Posterior vena cava (tissue), 2 donors: ENCODE measurements around the gene COL4A4. TPM values are rescaled to one million over a fixed set of nuclear protein-coding genes. Genes with fewer than 3 reads are reported as not detected.

ENCODE experiments used
- DNase-seq: peaks from one replicate; pipeline ENCODE4 v3.0.0-alpha.2; 2020; ENCODE audit warnings: low spot score
- intact Hi-C, 2 donors: fragments of 100-400 bp; cut with DNase I; formaldehyde crosslinking; loops; one replicate each; pipeline versions ENCODE4 v1.14.1 to v1.14.2; 2022 to 2023
- long read RNA-seq, 2 donors: library from polyadenylated mRNA; unstranded; transcript quantifications; one replicate each; pipeline ENCODE4 v2.0.0, GENCODE V29; 2020 to 2021
- total RNA-seq, 2 donors: library from RNA; stranded (reverse); fragmentation: NEBNext Ultra II Directional; extraction: Animal tissue kit (Norgen Biotek cat#: 25700); gene quantifications; one replicate each; pipeline ENCODE4 v1.2.1, GENCODE V29; 2021
- donor health status: DM: yes; HTN: yes; CAD: no.
- donor health status: DM: yes; HTN: yes; CAD: no.

Gene COL4A4
- 1 to 10 TPM in 1 of 2 donors, under 1 TPM in 1; 0.93 to 3.0 TPM for total RNA-seq
- long read RNA-seq, donor 1, partial matches to known transcripts: 0 of 2 reads
- long read RNA-seq, donor 1, other reads (novel, unspliced or antisense): 2 of 2 reads
- long read RNA-seq, donor 2, partial matches to known transcripts: 0 of 3 reads
- long read RNA-seq, donor 2, other reads (novel, unspliced or antisense): 3 of 3 reads

- intact Hi-C loops: no loop called here
- DNase-seq: no peak
Measured at GRCh38 chr2:227163998-227164762, at the start of gene COL4A4, which contains the start of gene COL4A3. Gene COL4A4 (minus strand): TSS chr2:227164205. CDS start chr2:227147483, 16,722 bp downstream. Gene COL4A3 (plus strand): TSS chr2:227164624. CDS start chr2:227164727, 103 bp downstream.

- intact Hi-C loops: no loop called here
- DNase-seq: no peak
Measured at GRCh38 chr2:227207573-227207972, 43.6 kb upstream of the COL4A4 start.

- intact Hi-C loops: no loop called here
Measured at GRCh38 chr2:227206406-227206805, 42.4 kb upstream of the COL4A4 start.

DNA sequence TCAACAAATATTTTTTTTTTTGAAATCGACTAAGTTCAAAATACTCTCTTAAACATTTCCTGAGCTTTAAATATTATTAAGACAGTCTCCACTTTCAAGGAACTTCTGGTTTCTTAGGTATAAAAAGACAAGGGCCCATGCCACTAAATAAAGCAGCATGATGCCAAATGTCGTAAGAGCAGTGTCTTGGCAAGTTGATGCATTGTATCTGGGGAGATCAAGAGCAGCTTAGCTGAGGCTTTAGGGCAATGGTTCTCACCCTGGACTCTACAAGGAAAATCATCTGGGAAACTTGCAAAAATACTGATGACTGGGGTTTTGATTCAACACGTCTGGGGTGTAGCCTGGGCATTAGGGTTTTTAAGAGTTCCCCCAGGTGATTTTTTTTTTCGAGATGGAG lies 41.7 kb upstream of the COL4A4 start:
- DNase-seq: no peak
- intact Hi-C loops: no loop called here

More at GRCh38 chr2:227206406-227206805, 42.4 kb upstream of the COL4A4 start:
- DNase-seq: no peak

DNA sequence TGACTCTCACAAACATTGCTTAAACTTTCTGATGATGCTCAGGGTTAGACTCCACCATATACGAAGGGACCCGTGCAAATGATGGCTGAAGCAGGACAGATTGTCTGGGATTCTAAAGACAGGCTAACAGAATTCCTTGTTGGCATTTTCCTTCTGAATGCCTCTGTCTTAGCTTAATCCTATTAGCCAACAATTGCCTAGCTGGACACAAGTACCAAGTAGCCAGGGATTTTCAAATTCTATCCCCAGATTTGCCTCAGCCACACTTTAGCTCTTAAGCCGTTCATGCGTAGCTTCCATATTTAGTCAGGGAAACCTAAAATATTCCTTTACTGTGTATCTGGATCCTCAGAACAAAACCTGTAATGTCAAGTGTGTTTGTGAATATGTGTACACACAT lies 40.4 kb upstream of the COL4A4 start:
- intact Hi-C loops: no loop called here
- DNase-seq: no peak

DNA sequence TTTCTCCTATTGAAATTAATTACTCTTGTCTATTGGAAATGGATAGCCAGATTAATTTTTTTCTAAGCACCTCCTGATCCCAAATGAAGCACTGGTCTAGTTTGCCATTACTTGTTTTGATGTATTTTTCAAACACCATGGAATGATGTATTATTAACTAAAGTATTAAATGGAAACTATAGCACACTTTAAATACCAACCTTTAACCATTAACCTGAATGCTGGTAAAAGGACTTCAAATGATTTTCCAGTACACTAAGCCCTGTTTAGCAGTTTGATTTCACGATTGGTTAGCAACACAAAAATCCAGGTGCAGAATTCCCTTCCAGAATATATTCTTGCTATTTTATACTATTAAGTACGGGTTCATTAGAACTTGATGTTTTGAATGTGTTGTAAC lies 37.8 kb upstream of the COL4A4 start:
- intact Hi-C loops: no loop called here
- no peak for DNase-seq

GRCh38 chr2:227198866-227199265 lies 34.9 kb upstream of the COL4A4 start:
- intact Hi-C loops: no loop called here
- DNase-seq: no peak

DNA sequence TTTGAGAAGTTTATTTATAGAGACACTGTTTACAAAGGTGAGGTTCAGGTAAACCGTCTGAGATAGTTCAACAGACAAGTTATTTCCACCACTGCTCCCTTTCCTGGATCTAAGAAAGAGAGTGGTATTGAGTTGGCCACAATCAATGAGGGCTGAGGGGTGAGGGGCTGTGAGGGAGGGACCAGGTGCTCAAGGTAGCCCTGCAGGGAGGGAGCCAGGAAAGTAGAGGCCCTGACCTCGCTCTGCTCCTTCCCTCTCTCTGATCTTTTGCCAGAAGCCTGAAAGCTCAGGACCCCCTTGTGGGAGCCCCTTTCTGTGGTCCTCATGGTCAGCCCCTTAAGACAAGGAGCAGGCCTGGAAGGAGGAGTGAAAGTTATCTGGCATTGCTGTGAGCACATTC lies 30.2 kb upstream of the COL4A4 start:
- intact Hi-C loops: no loop called here
- no peak for DNase-seq

GRCh38 chr2:227192491-227192890 lies 28.5 kb upstream of the COL4A4 start:
- intact Hi-C loops: no loop called here
- no peak for DNase-seq

GRCh38 chr2:227191367-227191766 lies 27.4 kb upstream of the COL4A4 start:
- intact Hi-C loops: no loop called here
- no peak for DNase-seq

DNA sequence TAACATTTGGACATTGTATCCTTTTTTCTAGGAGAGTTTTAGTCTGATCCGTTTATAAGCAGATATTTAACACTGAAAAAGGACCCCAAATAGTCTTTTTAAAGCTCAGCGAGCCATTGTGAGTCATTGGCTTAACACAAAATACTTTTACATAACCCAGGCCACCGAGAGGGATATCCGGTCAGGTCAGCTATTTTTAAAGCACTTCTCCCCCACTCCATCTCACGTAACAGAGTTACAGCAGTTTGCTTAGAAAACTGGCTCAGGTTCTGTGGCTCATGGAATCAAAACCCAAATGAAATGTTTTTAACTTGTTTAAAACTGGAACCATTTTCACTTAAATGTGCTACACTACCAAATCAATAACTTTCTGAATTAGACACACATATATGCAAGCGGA lies 24.3 kb upstream of the COL4A4 start:
- intact Hi-C loops: no loop called here

DNA sequence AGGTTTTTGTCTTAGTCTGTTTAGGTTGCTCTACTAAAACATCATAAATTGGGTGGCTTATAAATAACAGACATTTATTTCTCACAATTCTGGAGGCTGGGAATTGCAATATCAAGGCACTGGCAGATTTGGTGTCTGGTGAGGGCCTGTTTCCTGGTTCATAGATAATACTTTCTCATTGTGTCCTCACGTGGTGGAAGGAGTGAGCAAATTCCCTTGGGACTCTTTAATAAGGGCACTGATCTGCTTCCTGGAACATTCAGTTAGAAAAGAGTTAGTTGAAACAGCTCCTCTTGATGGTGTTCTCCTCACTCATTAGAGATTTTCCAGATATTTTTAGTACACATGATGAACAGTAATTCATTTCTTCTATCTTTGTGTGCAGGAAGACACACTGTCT lies 22.7 kb upstream of the COL4A4 start:
- intact Hi-C loops: no loop called here

More for the DNA sequence above, 24.3 kb upstream of the COL4A4 start:
- no peak for DNase-seq

DNA sequence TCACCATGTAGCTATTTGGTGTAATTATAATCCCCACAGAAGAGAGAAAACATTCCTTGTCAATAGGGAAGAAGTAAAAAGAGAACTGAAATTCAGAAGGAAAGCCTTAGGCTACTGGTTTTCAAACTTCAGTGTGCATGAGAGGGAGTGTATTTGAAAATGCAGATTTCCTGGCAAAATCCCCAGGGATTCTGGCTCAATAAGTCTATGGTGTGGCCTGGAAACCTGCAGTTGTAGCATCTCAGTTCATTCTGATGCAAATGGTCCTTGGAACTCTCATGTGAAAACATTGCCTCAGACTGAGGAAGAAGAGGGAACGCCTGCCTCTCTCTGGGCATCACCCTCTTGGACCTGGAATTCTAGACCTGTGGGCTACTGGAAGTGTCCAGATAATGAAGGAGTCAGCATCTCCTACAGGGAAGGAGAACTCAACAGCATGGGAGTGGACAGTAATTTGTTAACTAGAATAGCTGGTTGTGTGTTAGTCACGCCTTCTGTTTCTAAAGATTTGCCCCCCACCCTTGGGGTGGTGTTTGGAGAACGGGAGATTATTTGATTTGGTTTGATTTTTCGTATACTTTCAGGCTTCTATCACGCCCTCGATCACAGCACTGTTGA lies 21.7 kb upstream of the COL4A4 start:
- intact Hi-C loops: no loop called here
- no peak for DNase-seq

More for the DNA sequence above, 22.7 kb upstream of the COL4A4 start:
- DNase-seq: no peak

DNA sequence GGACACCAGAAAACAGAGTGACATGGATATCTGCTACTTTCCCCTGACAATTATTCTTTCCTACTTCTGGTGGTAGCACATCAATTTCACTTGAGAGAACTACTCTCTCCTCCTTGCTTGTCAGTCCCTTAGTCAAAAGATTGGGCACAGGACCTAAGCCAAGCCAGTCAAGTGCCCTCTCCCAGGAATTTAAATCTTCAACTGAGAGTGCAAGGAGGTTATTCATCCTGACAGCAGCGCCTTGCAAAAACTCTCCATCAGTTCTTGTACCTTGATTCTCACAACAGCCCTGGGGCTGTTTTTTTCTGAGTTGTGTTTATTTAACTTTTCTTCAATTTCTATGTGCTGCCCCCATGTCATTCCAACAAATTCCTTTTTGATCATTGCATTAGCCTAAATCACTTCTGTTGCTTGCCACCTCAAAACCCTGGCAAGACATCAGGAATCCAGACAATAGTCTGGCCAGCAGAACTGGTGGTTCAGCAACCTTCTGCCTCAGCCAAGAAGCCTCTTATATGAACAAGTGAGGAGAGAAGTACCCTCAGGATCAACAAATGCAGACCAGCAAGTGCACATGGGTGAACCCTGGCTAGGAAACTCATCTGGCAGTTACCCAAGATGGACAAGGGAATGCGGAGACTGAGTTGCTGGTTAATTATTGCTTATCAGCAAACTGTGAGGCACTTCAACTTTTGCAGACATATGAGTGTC lies 19.8 kb upstream of the COL4A4 start:
- DNase-seq: no peak
- intact Hi-C loops: no loop called here

DNA sequence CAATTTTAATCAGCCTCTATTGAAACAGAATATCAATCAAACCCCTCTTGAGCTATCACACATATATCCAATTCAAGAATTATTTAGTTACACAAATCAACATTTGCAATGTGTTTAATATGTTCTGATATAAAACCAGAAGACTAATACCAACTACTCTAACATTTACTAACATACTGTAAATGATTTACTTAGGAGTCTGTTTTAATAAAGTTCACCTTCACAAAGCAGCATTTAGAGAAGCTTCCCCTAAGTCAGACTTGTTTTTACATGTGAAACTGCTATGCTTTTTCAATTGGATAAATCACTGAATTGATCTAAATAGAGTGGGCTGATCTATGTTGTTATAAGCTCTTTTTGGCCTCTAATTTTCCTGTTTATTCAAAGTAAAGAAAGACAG lies 18.8 kb upstream of the COL4A4 start:
- intact Hi-C loops: no loop called here
- DNase-seq: no peak

GRCh38 chr2:227180770-227181169 lies 16.8 kb upstream of the COL4A4 start:
- intact Hi-C loops: no loop called here
- no peak for DNase-seq

GRCh38 chr2:227179988-227180685 lies 16.1 kb upstream of the COL4A4 start:
- intact Hi-C loops: loop anchor here in 1 of 2 donors (5.0 kb wide), 1 partner anchor 1987 kb away; no protein-coding TSS in a partner anchor
- no peak for DNase-seq

- intact Hi-C loops: loop anchor here in 1 of 2 donors (5.0 kb wide), 1 partner anchor 1990 kb away; no protein-coding TSS in a partner anchor
Measured at GRCh38 chr2:227177592-227178336, 13.8 kb upstream of the COL4A4 start.

More at GRCh38 chr2:227177592-227178336, 13.8 kb upstream of the COL4A4 start:
- no peak for DNase-seq
